HepG2 (cell line): ENCODE measurements around the gene ERH. TPM values are rescaled to one million over a fixed set of nuclear protein-coding genes. Genes with fewer than 3 reads are reported as not detected.

ENCODE experiments used
- ATAC-seq: fragments of 200-7000 bp; cut with Tn5 transposase; 3 replicates; pipeline ENCODE4 v1.9.1; 2020; ENCODE audit warnings: mild to moderate bottlenecking, moderate library complexity
- BruUV-seq: library from RNA; stranded (reverse); fragments of 400-500 nt; replicated peaks from 2 replicates; lab custom pipeline; 2021; lab: Mats Ljungman, UMichigan
- CTCF ChIA-PET: fragments of 300-600 bp; formaldehyde crosslinking; extraction: SDS; loops from one replicate; lab custom pipeline; 2021; ENCODE audit warnings: low total read pairs, inconsistent platforms, low intra/inter-chr PET ratio; lab: Yijun Ruan, JAX
- POLR2A ChIA-PET: fragments of 350-600 bp; sonication (Branson Sonifier 250); formaldehyde crosslinking; loops from one replicate; lab custom pipeline; 2020; ENCODE audit warnings: antibody characterized with exemption, inconsistent platforms; lab: Yijun Ruan, JAX
- DNase-seq: peaks from one replicate; pipeline ENCODE4 v3.0.0-alpha.2; 2015; ENCODE audit warnings: low spot score
- FAIRE-seq: peaks from 3 replicates; lab custom pipeline; 2011; peaks lifted over from hg19 to GRCh38; lab: Jason Lieb, UNC
- H2AFZ ChIP-seq: one replicate; pipeline ENCODE4 v1.6.1; 2011; ENCODE audit warnings: low read length, inconsistent platforms
- H3K27ac ChIP-seq: fragments of 300-600 bp; 3 replicates; pipeline ENCODE4 v1.8.0; 2011; ENCODE audit warnings: mixed run types, mild to moderate bottlenecking, mixed read lengths, low read length, inconsistent platforms; ENCODE audit not compliant: insufficient read depth; ENCODE audit errors: extremely low read length
- H3K27me3 ChIP-seq, 2 experiments: fragments of 200-600 bp in 1 of 2; 2 replicates in 1 of 2; 3 replicates in 1 of 2; pipeline versions ENCODE4 v1.6.0 to v1.8.0; 2011; ENCODE audit warnings: low read length in 2 of 2, mild to moderate bottlenecking in 2 of 2, moderate library complexity in 2 of 2, inconsistent platforms in 1 of 2; ENCODE audit not compliant: insufficient read depth in 2 of 2, control insufficient read depth in 1 of 2
- H3K36me3 ChIP-seq, 2 experiments: fragments of 200-600 bp in 1 of 2; replicated peaks in 1 of 2; 2 replicates in 1 of 2; 3 replicates in 1 of 2; pipeline versions ENCODE4 v1.5.1 to v1.8.0; 2011; ENCODE audit warnings: low read length in 2 of 2, inconsistent platforms in 1 of 2; ENCODE audit not compliant: insufficient read depth in 2 of 2, control insufficient read depth in 1 of 2
- H3K4me1 ChIP-seq: 2 replicates; pipeline ENCODE4 v1.5.1; 2012; ENCODE audit warnings: low read length, inconsistent platforms; ENCODE audit not compliant: insufficient read depth
- H3K4me2 ChIP-seq: 2 replicates; pipeline ENCODE4 v1.6.0; 2011; ENCODE audit warnings: low read depth, low read length, inconsistent platforms
- H3K4me3 ChIP-seq, 3 experiments: fragments of 200-600 bp in 1 of 3; sonication (generic), shearing (Covaris generic) in 1 of 3; replicated peaks in 1 of 3; 2 replicates each; pipeline ENCODE4 v1.5.1; 2011 to 2016; ENCODE audit warnings: low read length in 3 of 3, inconsistent platforms in 2 of 3, low read depth in 2 of 3, mild to moderate bottlenecking in 2 of 3, control low read depth in 1 of 3, mixed read lengths in 1 of 3; ENCODE audit not compliant: insufficient read depth in 1 of 3
- H3K79me2 ChIP-seq: one replicate; pipeline ENCODE4 v1.6.1; 2011; ENCODE audit warnings: low read length, inconsistent platforms; ENCODE audit not compliant: insufficient read depth
- H3K9ac ChIP-seq: 2 replicates; pipeline ENCODE4 v1.6.0; 2011; ENCODE audit warnings: mild to moderate bottlenecking, low read depth, low read length, inconsistent platforms; ENCODE audit not compliant: insufficient read depth
- H3K9me3 ChIP-seq: 2 replicates; pipeline ENCODE4 v1.5.1; 2012; ENCODE audit warnings: mild to moderate bottlenecking, low read length
- H4K20me1 ChIP-seq: 2 replicates; pipeline ENCODE4 v1.6.0; 2011; ENCODE audit warnings: inconsistent platforms, mild to moderate bottlenecking, low read length, moderate library complexity; ENCODE audit not compliant: insufficient read depth
- AHR ChIP-seq: IDR thresholded peaks from 2 replicates; pipeline ENCODE4 v1.6.1; 2018; ENCODE audit warnings: missing genetic modification reagents, missing compliant biosample characterization
- CHCHD3 ChIP-seq: sonication (generic); formaldehyde crosslinking; IDR thresholded peaks from 2 replicates; pipeline ENCODE4 v1.8.0; 2022; ENCODE audit warnings: mild to moderate bottlenecking, missing genetic modification reagents, moderate library complexity
- HCFC1 ChIP-seq: fragments of 150-350 bp; IDR thresholded peaks from 2 replicates; pipeline ENCODE4 v1.6.1; 2014; ENCODE audit warnings: low read depth, low read length
- HDAC1 ChIP-seq: sonication (generic); formaldehyde crosslinking; IDR thresholded peaks from 2 replicates; pipeline ENCODE4 v1.5.1; 2020; ENCODE audit warnings: mild to moderate bottlenecking, missing genetic modification reagents
- MIXL1 ChIP-seq: IDR thresholded peaks from 2 replicates; pipeline ENCODE4 v1.6.1; 2016
- PHF8 ChIP-seq: sonication (generic); formaldehyde crosslinking; IDR thresholded peaks from 2 replicates; pipeline ENCODE4 v1.5.0; 2020; ENCODE audit warnings: missing genetic modification reagents
- SIX4 ChIP-seq: sonication (generic); formaldehyde crosslinking; IDR thresholded peaks from 2 replicates; pipeline ENCODE4 v1.4.0; 2020; ENCODE audit warnings: missing genetic modification reagents
- SKIL ChIP-seq: sonication (generic); formaldehyde crosslinking; IDR thresholded peaks from 2 replicates; pipeline ENCODE4 v1.8.0; 2022; ENCODE audit warnings: missing genetic modification reagents, mild to moderate bottlenecking, moderate library complexity, borderline replicate concordance
- ZBTB42 ChIP-seq: sonication (generic); formaldehyde crosslinking; IDR thresholded peaks from 2 replicates; pipeline ENCODE4 v1.5.0; 2020; ENCODE audit warnings: mild to moderate bottlenecking, missing genetic modification reagents
- ZFP1 ChIP-seq: IDR thresholded peaks from 2 replicates; pipeline ENCODE4 v1.6.1; 2016
- ZNF775 ChIP-seq: sonication (generic); formaldehyde crosslinking; IDR thresholded peaks from 2 replicates; pipeline ENCODE4 v1.4.0; 2020; ENCODE audit warnings: missing genetic modification reagents, mild to moderate bottlenecking, moderate library complexity, borderline replicate concordance
- WGBS: methylation state at CpG from one replicate; pipeline ENCODE4 v1.1.6; 2017; ENCODE audit warnings: low lambda C conversion rate; 5-methylcytosine and 5-hydroxymethylcytosine counted together
- in situ Hi-C: cut with HindIII; loops from 2 replicates; pipeline ENCODE4 v1.10.0; 2017; ENCODE audit warnings: low pct_unique_long_range_greater_than_20kb; ENCODE audit not compliant: extremely low pct_ligation_motif_present
- intact Hi-C: fragments of 100-400 bp; cut with micrococcal nuclease; formaldehyde crosslinking; loops from one replicate; pipeline ENCODE4 v1.10.0; 2022; ENCODE audit not compliant: unreplicated experiment
- polyA plus RNA-seq, 8 experiments: library from polyadenylated mRNA; depleted of rRNA in 3 of 8; stranded (reverse) in 7 of 8; unstranded in 1 of 8; fragments of >200 nt; fragmentation: Illumina TruSeq in 4 of 8; extraction: Trizol in 4 of 8; gene quantifications; 2 replicates each; pipeline versions ENCODE4 v1.2.1 to v1.2.3, GENCODE V29; 2011 to 2016; ENCODE audit warnings: low read depth in 4 of 8, missing spikeins in 1 of 8, mixed read lengths in 1 of 8; ENCODE audit not compliant: insufficient read depth in 1 of 8
- total RNA-seq, 5 experiments: library from RNA; depleted of rRNA; stranded (reverse); fragments of >200 nt; fragmentation: Illumina TruSeq; extraction: Trizol; gene quantifications; 2 replicates each; pipeline ENCODE4 v1.2.3, GENCODE V29; 2016; ENCODE audit warnings: low read depth in 1 of 5

ERH gene
- total and polyA plus RNA-seq, 2 of the 13 experiments (the other 11 are each of a cell fraction or from before 2014, with no cell fraction given) = 105 to 341 TPM

GRCh38 chr14:69350892-69351291 is 47.2 kb downstream of the ERH start:
- POLR2A ChIA-PET = no interaction called here
- no peaks in the 10 kb centered on the region for H4K20me1 ChIP-seq

More at GRCh38 chr14:69350892-69351291, 47.2 kb downstream of the ERH start:
- intact Hi-C loops (no loop called here), in situ Hi-C loops (loop anchor here (5.0 kb wide), 1 partner anchor 89 kb away; the partner anchor contains the start of gene GALNT16)
- DNase-seq (no peak), ATAC-seq (no peak), FAIRE-seq (no peak)
- no peak overlapping the region for H3K4me2 ChIP-seq
- H3K4me3 ChIP-seq = no peak overlapping the region
- H3K27me3 ChIP-seq = peaks cover 1 to 18% of the 10 kb centered on the region in 2 experiments; a peak in 2 of 5 replicates
- H3K79me2 ChIP-seq = no peaks in the 10 kb centered on the region
- peaks cover 23% of the 10 kb centered on the region for H3K4me1 ChIP-seq
- WGBS = 30% methylated on average over 5 of the region's 5 CpGs
- H3K9ac ChIP-seq = no peak overlapping the region
- CTCF ChIA-PET = no interaction called here
- H3K27ac ChIP-seq = no peak overlapping the region
- BruUV-seq = no TSS peak
- H3K36me3 ChIP-seq = no peaks in the 10 kb centered on the region
- no peaks in the 10 kb centered on the region for H3K9me3 ChIP-seq
- H2AFZ ChIP-seq = no peak overlapping the region
- TF ChIP-seq SIX4 (CRISPR knock-in tag) = no peak
- no peak for TF ChIP-seq SKIL (CRISPR knock-in tag)
- no peak for TF ChIP-seq ZFP1 (CRISPR knock-in tag)
- no peak for TF ChIP-seq PHF8 (CRISPR knock-in tag)
- no peak for TF ChIP-seq HCFC1
- TF ChIP-seq AHR (CRISPR knock-in tag) = no peak
- no peak for TF ChIP-seq ZNF775 (CRISPR knock-in tag)
- no peak for TF ChIP-seq ZBTB42 (CRISPR knock-in tag)
- no peak for TF ChIP-seq MIXL1 (CRISPR knock-in tag)
- no peak for TF ChIP-seq CHCHD3 (CRISPR knock-in tag)
- no peak for TF ChIP-seq HDAC1 (CRISPR knock-in tag)
